Fibroblast of lung (primary cell): ENCODE data around the gene ZNF433. TPM values are rescaled to one million over a fixed set of nuclear protein-coding genes. Genes with fewer than 3 reads are reported as not detected.

Source experiments
- DNase-seq, 2 donors: peaks; one replicate each; pipeline versions ENCODE4 v3.0.0 to v3.0.0-alpha.2; 2010; ENCODE audit warnings: low read depth in 2 of 2
- H2AFZ ChIP-seq: 2 replicates; pipeline ENCODE4 v1.5.1; 2012; ENCODE audit warnings: low read length, control low read depth, inconsistent platforms
- H3K27ac ChIP-seq: 2 replicates; pipeline ENCODE4 v1.5.1; 2011; ENCODE audit warnings: low read length, control low read depth; ENCODE audit not compliant: insufficient read depth
- H3K27me3 ChIP-seq: 2 replicates; pipeline ENCODE4 v1.5.1; 2011; ENCODE audit warnings: mild to moderate bottlenecking, low read length; ENCODE audit not compliant: control insufficient read depth, insufficient read depth
- H3K36me3 ChIP-seq: 2 replicates; pipeline ENCODE4 v1.5.1; 2011; ENCODE audit warnings: low read length; ENCODE audit not compliant: control insufficient read depth, insufficient read depth
- H3K4me1 ChIP-seq: 2 replicates; pipeline ENCODE4 v1.5.1; 2011; ENCODE audit warnings: low read length; ENCODE audit not compliant: control insufficient read depth, insufficient read depth; ENCODE audit errors: extremely low read depth
- H3K4me2 ChIP-seq: 2 replicates; pipeline ENCODE4 v1.5.1; 2011; ENCODE audit warnings: low read length, control low read depth; ENCODE audit not compliant: insufficient read depth; ENCODE audit errors: extremely low read depth
- H3K4me3 ChIP-seq, 4 experiments: fragments of 200-600 bp in 1 of 4; sonication (generic) in 1 of 4; replicated peaks in 1 of 4; 2 replicates each; pipeline ENCODE4 v1.5.1; 2011 to 2016; ENCODE audit warnings: low read length in 4 of 4, low read depth in 3 of 4, mild to moderate bottlenecking in 3 of 4, control low read depth in 2 of 4, inconsistent platforms in 1 of 4, mixed read lengths in 1 of 4; ENCODE audit not compliant: insufficient read depth in 1 of 4; ENCODE audit errors: control extremely low read depth in 1 of 4
- H3K79me2 ChIP-seq: 2 replicates; pipeline ENCODE4 v1.5.1; 2012; ENCODE audit warnings: mild to moderate bottlenecking, low read length, inconsistent platforms; ENCODE audit not compliant: control insufficient read depth, insufficient read depth
- H3K9ac ChIP-seq: 2 replicates; pipeline ENCODE4 v1.5.1; 2011; ENCODE audit warnings: mild to moderate bottlenecking, low read length, control low read depth; ENCODE audit not compliant: insufficient read depth
- H3K9me3 ChIP-seq: 2 replicates; pipeline ENCODE4 v1.5.1; 2012; ENCODE audit warnings: low read depth, low read length; ENCODE audit not compliant: control insufficient read depth, insufficient read depth
- H4K20me1 ChIP-seq: 2 replicates; pipeline ENCODE4 v1.5.1; 2011; ENCODE audit warnings: low read length; ENCODE audit not compliant: control insufficient read depth, insufficient read depth; ENCODE audit errors: extremely low read depth
- EZH2 ChIP-seq: IDR thresholded peaks from 2 replicates; pipeline ENCODE4 v1.5.1; 2012; ENCODE audit warnings: low read length, control low read depth, mild to moderate bottlenecking; ENCODE audit errors: missing control alignments
- polyA plus RNA-seq, 2 donors: library from polyadenylated mRNA; depleted of rRNA in 1 of 2; stranded (reverse) in 1 of 2; unstranded in 1 of 2; fragments of >200 nt; gene quantifications; 2 replicates each; pipeline ENCODE4 v1.2.1, GENCODE V29; 2011 to 2012; ENCODE audit warnings: missing spikeins in 1 of 2
- total RNA-seq: library from RNA; depleted of rRNA; stranded (reverse); fragments of >200 nt; gene quantifications from 2 replicates; pipeline ENCODE4 v1.2.1, GENCODE V29; 2014
- TF ChIP-seq, protein P1 (sequence below), 2 donors: IDR thresholded peaks in 1 of 2; conservative IDR thresholded peaks in 1 of 2; 1 replicate in 1 of 2; 2 replicates in 1 of 2; pipeline ENCODE4 v1.5.1; 2011 to 2012; ENCODE audit warnings: low read length in 2 of 2, control low read depth in 1 of 2, inconsistent platforms in 1 of 2, low read depth in 1 of 2, mild to moderate bottlenecking in 1 of 2

Gene ZNF433
- total and polyA plus RNA-seq, 2 donors (not counting 1 experiment from before 2014, with no cell fraction given) = 2.9 to 8.9 TPM

DNA sequence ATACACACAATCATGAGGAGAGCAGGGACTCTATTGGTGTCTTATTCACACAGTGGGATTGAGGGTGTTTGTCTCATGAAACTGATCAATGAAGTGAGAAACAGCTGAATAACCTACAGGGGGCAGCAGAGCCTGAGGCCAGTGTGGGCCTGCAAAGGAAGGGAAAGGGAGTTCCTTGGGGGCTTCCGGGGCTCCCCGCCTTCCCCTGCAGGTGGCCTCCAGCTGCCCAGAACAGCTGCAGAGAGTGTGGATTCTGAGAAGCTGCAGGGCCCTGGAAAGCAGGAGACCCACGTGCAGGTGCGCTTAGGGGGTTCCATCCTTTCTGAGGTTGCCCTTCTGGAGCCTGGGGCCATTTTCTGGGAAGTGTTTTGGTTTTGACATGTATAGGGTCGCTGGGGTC lies 50.5 kb downstream of the ZNF433 start:
- Histone ChIP-seq H3K9me3 (no peaks in the 10 kb centered on the region), H2AFZ (no peak overlapping the region), H3K36me3 (no peaks in the 10 kb centered on the region), H3K79me2 (peaks cover 2% of the 10 kb centered on the region), H3K4me3 (no peak overlapping the region), H3K27ac (no peak overlapping the region), H4K20me1 (no peaks in the 10 kb centered on the region), H3K4me2 (no peak overlapping the region), H3K4me1 (no peaks in the 10 kb centered on the region), H3K27me3 (no peaks in the 10 kb centered on the region), H3K9ac (no peak overlapping the region)
- no peak for DNase-seq
- TF ChIP-seq, protein P1, sequence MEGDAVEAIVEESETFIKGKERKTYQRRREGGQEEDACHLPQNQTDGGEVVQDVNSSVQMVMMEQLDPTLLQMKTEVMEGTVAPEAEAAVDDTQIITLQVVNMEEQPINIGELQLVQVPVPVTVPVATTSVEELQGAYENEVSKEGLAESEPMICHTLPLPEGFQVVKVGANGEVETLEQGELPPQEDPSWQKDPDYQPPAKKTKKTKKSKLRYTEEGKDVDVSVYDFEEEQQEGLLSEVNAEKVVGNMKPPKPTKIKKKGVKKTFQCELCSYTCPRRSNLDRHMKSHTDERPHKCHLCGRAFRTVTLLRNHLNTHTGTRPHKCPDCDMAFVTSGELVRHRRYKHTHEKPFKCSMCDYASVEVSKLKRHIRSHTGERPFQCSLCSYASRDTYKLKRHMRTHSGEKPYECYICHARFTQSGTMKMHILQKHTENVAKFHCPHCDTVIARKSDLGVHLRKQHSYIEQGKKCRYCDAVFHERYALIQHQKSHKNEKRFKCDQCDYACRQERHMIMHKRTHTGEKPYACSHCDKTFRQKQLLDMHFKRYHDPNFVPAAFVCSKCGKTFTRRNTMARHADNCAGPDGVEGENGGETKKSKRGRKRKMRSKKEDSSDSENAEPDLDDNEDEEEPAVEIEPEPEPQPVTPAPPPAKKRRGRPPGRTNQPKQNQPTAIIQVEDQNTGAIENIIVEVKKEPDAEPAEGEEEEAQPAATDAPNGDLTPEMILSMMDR (conservative IDR thresholded peaks at IDR 0.05 in 1 of 2, IDR thresholded peaks at IDR 0.05 in 1 of 2; ENCODE audit: low read depth in 1 of 2, low read length in 2 of 2) = no peak
- no peak for TF ChIP-seq EZH2

DNA sequence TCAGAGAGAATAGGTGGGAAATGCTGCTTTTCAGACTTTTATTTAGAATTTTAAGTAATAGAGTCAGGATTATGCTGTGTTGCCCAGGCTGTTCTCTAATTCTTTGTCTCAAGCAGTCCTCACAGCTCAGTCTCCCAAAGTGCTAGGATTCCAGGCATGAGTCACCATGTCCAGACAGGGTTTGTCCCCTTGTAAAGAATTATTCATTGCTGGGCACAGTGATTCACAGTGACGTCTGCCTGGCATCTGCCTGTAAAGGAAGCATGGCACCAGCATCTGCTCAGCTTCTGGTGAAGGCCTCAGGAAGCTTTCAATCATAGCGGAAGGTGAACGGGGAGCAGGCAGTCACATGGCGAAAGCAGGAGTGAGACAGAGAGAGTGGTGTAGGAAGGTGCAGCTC lies 53.0 kb downstream of the ZNF433 start:
- Histone ChIP-seq H3K4me1 (no peaks in the 10 kb centered on the region), H3K79me2 (no peaks in the 10 kb centered on the region), H3K4me3 (no peak overlapping the region), H3K27me3 (no peaks in the 10 kb centered on the region), H4K20me1 (no peaks in the 10 kb centered on the region), H2AFZ (no peak overlapping the region), H3K9ac (no peak overlapping the region), H3K36me3 (no peaks in the 10 kb centered on the region), H3K27ac (no peak overlapping the region), H3K9me3 (peaks cover 4% of the 10 kb centered on the region), H3K4me2 (no peak overlapping the region)
- TF ChIP-seq, protein P1 (conservative IDR thresholded peaks at IDR 0.05 in 1 of 2, IDR thresholded peaks at IDR 0.05 in 1 of 2; ENCODE audit: low read depth in 1 of 2, low read length in 2 of 2) = no peak
- TF ChIP-seq EZH2 = no peak
- DNase-seq = no peak

DNA sequence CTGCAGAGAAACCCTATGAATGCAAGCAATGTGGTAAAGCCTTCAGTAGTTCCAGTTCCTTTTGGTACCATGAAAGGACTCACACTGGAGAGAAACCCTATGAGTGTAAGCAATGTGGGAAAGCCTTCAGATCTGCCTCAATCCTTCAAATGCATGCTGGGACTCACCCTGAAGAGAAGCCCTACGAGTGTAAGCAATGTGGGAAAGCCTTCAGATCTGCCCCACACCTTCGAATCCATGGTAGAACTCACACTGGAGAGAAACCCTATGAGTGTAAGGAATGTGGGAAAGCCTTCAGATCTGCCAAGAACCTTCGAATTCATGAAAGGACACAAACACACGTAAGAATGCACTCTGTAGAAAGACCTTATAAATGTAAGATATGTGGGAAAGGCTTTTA lies 56.0 kb downstream of the ZNF433 start:
- TF ChIP-seq, protein P1 (conservative IDR thresholded peaks at IDR 0.05 in 1 of 2, IDR thresholded peaks at IDR 0.05 in 1 of 2; ENCODE audit: low read depth in 1 of 2, low read length in 2 of 2) = no peak
- no peak for TF ChIP-seq EZH2

More for the DNA sequence above, 56.0 kb downstream of the ZNF433 start:
- Histone ChIP-seq H3K27me3 (no peaks in the 10 kb centered on the region), H3K9ac (no peak overlapping the region), H3K4me1 (no peaks in the 10 kb centered on the region), H4K20me1 (no peaks in the 10 kb centered on the region), H3K4me2 (no peak overlapping the region), H2AFZ (no peak overlapping the region), H3K9me3 (peaks cover 4% of the 10 kb centered on the region), H3K4me3 (no peak overlapping the region), H3K79me2 (no peaks in the 10 kb centered on the region), H3K27ac (no peak overlapping the region), H3K36me3 (no peaks in the 10 kb centered on the region)
- no peak for DNase-seq
